ENCODE results near the gene CCDC30.
A peak's percentile ranks its signal among the peaks of the same experiment; 100 is the strongest.
"Not testable (repeated sequence)": the region's sequence is repeated elsewhere in the genome, so short reads cannot be mapped to it uniquely, and the experiment has no call there.

Gene CCDC30

DNA sequence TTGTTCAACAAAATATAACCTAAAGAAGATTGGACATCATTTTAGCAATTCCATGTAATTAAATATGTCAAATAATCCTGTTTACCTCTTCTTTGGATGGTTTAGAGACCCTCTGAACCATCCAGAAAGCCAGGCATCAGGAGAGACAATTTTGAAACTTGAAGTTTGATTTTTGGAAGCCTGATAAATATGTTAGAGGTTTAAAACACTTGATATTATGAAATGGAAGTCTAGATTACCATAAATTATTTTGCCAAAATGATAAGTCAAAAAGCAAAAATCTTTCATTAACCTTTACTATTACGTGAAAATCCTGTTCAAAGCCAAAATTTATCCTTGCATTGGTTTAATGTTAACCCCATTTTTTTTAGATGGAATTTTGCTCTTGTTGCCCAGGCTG lies 43.5 kb downstream of the CCDC30 start:
- H4K20me1 ChIP-seq (ENCODE audit: insufficient read depth): no peaks in the 10 kb centered on the region
- no peaks in the 10 kb centered on the region for H3K4me1 ChIP-seq (ENCODE audit: low read depth, poor library complexity, severe bottlenecking)
- no peaks in the 10 kb centered on the region for H3K27me3 ChIP-seq (ENCODE audit: insufficient read depth, low read depth)
- no peak overlapping the region for H3K4me3 ChIP-seq (IDR thresholded peaks at IDR 0.05; ENCODE audit: insufficient read depth, low read depth, low read length)
- no peak overlapping the region for H3K27ac ChIP-seq
- H3K9ac ChIP-seq: no peak overlapping the region
- TF ChIP-seq, protein P1, sequence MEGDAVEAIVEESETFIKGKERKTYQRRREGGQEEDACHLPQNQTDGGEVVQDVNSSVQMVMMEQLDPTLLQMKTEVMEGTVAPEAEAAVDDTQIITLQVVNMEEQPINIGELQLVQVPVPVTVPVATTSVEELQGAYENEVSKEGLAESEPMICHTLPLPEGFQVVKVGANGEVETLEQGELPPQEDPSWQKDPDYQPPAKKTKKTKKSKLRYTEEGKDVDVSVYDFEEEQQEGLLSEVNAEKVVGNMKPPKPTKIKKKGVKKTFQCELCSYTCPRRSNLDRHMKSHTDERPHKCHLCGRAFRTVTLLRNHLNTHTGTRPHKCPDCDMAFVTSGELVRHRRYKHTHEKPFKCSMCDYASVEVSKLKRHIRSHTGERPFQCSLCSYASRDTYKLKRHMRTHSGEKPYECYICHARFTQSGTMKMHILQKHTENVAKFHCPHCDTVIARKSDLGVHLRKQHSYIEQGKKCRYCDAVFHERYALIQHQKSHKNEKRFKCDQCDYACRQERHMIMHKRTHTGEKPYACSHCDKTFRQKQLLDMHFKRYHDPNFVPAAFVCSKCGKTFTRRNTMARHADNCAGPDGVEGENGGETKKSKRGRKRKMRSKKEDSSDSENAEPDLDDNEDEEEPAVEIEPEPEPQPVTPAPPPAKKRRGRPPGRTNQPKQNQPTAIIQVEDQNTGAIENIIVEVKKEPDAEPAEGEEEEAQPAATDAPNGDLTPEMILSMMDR (conservative IDR thresholded peaks at IDR 0.05; ENCODE audit: low read depth, low read length): no peak
- H2AFZ ChIP-seq (ENCODE audit: low read depth): no peak overlapping the region
- H3K4me2 ChIP-seq: no peak overlapping the region
- H3K79me2 ChIP-seq (ENCODE audit: insufficient read depth, low read depth): no peaks in the 10 kb centered on the region
- no peaks in the 10 kb centered on the region for H3K36me3 ChIP-seq (ENCODE audit: insufficient read depth)

DNA sequence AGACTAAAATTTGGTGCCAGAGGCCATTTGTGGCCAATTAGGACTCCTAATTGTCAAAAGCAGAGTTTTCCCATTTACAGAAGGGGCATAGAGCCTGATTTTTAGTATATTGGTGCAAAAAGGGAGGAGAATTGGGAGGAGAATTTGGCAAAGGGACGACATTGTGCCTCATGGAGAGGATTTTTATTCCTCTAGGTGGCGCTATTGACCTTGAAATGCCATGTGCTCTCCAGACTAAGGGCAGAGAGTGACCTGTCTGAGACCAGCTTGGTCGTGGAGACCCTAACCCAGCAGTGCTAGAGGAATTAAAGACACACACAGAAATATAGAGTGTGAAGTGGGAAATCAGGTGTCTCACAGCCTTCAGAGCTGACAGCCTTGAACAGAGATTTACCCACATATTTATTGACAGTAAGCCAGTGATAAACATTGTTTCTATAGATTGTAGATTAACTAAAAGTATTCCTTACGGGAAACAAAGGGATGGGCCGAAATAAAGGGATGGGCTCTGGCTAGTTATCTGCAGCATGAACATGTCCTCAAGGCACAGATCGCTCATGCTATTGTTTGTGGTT lies 48.6 kb downstream of the CCDC30 start:
- H3K4me2 ChIP-seq; H3K4me1 ChIP-seq (ENCODE audit: low read depth, poor library complexity, severe bottlenecking); H3K36me3 ChIP-seq (ENCODE audit: insufficient read depth); H3K27me3 ChIP-seq (ENCODE audit: insufficient read depth, low read depth); H3K27ac ChIP-seq; H3K4me3 ChIP-seq (IDR thresholded peaks at IDR 0.05; ENCODE audit: insufficient read depth, low read depth, low read length); H3K9ac ChIP-seq; H4K20me1 ChIP-seq (ENCODE audit: insufficient read depth); H3K79me2 ChIP-seq (ENCODE audit: insufficient read depth, low read depth): not testable (repeated sequence)
- peak overlapping the region; percentile 12; the same call in 1 of the 2 replicates for H2AFZ ChIP-seq (ENCODE audit: low read depth)
- TF ChIP-seq, protein P1 (conservative IDR thresholded peaks at IDR 0.05; ENCODE audit: low read depth, low read length): peak; percentile 65

DNA sequence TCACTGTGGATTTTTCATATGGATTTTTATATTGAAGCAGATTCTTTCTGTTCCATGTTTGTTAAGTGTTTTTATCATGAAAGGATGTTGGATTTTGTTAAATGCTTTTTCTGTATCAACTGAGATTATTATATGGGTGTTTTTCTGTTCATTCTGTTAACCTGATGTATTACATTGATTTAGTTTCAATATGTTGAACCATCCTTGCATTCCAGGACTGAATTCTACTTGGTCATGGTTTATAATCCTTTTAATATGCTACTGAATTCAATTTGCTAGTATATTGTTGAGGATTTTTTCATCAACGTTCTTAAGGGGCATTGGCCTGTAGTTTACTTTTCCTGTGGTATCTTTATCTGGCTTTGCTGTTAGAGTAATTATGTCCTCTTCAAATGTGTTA lies 55.8 kb downstream of the CCDC30 start:
- Histone ChIP-seq H3K27ac (no peak overlapping the region), H3K9ac (no peak overlapping the region), H2AFZ (ENCODE audit: low read depth) (no peak overlapping the region), H3K4me3 (IDR thresholded peaks at IDR 0.05; ENCODE audit: insufficient read depth, low read depth, low read length) (no peak overlapping the region), H3K36me3 (ENCODE audit: insufficient read depth) (no peaks in the 10 kb centered on the region; the same call in 1 of the 2 replicates), H3K4me2 (no peak overlapping the region), H3K4me1 (ENCODE audit: low read depth, poor library complexity, severe bottlenecking) (no peaks in the 10 kb centered on the region), H4K20me1 (ENCODE audit: insufficient read depth) (no peaks in the 10 kb centered on the region), H3K27me3 (ENCODE audit: insufficient read depth, low read depth) (no peaks in the 10 kb centered on the region), H3K79me2 (ENCODE audit: insufficient read depth, low read depth) (no peaks in the 10 kb centered on the region)
- TF ChIP-seq, protein P1 (conservative IDR thresholded peaks at IDR 0.05; ENCODE audit: low read depth, low read length): no peak

DNA sequence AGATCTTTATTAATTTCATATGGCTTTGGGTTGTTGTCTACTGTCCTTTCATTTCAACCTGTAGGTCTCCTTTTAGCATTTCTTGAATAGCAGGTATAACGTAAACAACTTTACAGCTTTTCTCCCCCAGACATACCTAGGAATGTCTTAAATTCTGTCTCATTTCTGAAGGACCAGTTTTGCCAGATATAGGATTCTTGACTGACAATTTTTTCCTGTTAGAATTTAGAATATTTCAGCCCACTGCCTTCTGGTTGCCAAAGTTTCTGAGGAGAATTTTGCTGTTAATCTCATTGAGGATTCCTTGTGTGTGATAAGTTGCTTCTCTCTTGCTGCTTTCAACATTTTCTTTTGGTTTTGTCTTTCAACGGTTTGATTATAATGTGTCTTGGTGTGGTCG lies 60.1 kb downstream of the CCDC30 start:
- no peak overlapping the region for H3K4me3 ChIP-seq (IDR thresholded peaks at IDR 0.05; ENCODE audit: insufficient read depth, low read depth, low read length)
- H3K79me2 ChIP-seq (ENCODE audit: insufficient read depth, low read depth): no peaks in the 10 kb centered on the region

More for the DNA sequence above, 60.1 kb downstream of the CCDC30 start:
- TF ChIP-seq, protein P1 (conservative IDR thresholded peaks at IDR 0.05; ENCODE audit: low read depth, low read length): no peak
- no peaks in the 10 kb centered on the region for H3K27me3 ChIP-seq (ENCODE audit: insufficient read depth, low read depth)
- H3K36me3 ChIP-seq (ENCODE audit: insufficient read depth): no peaks in the 10 kb centered on the region; the same call in 1 of the 2 replicates
- no peak overlapping the region for H2AFZ ChIP-seq (ENCODE audit: low read depth)
- no peak overlapping the region for H3K27ac ChIP-seq
- H3K9ac ChIP-seq: no peak overlapping the region
- H3K4me2 ChIP-seq: no peak overlapping the region
- H3K4me1 ChIP-seq (ENCODE audit: low read depth, poor library complexity, severe bottlenecking): no peaks in the 10 kb centered on the region
- H4K20me1 ChIP-seq (ENCODE audit: insufficient read depth): no peaks in the 10 kb centered on the region

Measured in KMS-11 (cell line).